ENCODE data around the gene LINGO4. TPM values are rescaled to one million over a fixed set of nuclear protein-coding genes. Genes with fewer than 3 reads are reported as not detected.

LINGO4 gene
- total and polyA plus RNA-seq, 5 donors from 2014 or later = 0.15 to 0.33 (median 0.22) TPM; not detected in 2

DNA sequence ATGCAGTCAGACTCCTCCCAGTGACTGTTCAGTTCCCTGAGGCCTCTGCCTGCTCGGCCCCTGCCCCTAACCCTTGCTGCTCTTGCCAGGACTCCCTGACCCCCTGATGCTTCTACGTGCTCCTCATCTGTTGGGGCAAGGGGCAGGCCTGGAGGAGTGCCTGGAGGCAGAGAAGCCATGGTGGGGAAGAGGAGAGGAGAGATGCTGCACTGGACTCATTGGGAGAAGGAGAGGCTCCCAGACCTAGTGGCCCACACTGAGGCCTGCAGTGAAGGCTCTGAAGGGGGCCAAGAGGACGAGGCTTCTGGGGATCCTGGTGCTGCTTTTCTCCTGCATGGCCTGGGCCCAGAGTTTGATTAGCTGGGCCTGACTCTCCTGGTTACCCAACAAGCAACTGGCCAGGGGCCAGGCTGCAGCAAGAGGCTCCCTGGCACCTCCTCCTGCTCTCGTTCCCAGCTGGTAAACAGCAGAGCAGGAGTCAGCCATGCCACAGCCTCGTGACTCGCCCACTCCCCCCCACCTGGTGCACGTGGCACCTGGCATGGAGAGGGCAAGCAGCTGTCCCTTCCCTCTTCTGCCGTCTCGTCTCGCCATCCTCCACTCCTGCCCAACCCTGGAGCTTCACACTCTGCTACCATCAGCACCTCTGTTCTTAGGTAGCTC is 27.2 kb upstream of the LINGO4 start:
- peaks cover 17 to 87% (median 47%) of the 10 kb centered on the region in 4 donors for H3K4me1 Mint-ChIP-seq
- Histone ChIP-seq H3K27ac (ENCODE audit: insufficient read depth, low read length, poor library complexity, severe bottlenecking) (peak overlapping the region; percentile 44), H3K27me3 (ENCODE audit: control insufficient read depth, insufficient read depth, low read length) (no peaks in the 10 kb centered on the region), H3K4me3 (ENCODE audit: low read depth, low read length) (peak overlapping the region; percentile 32), H3K9me3 (ENCODE audit: control insufficient read depth in 2 of 2, low read length in 2 of 2) (no peaks in the 10 kb centered on the region), H3K4me1 (ENCODE audit: control insufficient read depth, insufficient read depth, low read length, poor library complexity, severe bottlenecking) (peaks cover 92% of the 10 kb centered on the region), H3K36me3 (ENCODE audit: control insufficient read depth, insufficient read depth, low read length) (no peaks in the 10 kb centered on the region)
- peak overlapping the region in 2 of 3 donors; percentile 62 to 82 for H3K27ac Mint-ChIP-seq
- H3K4me3 Mint-ChIP-seq = peak overlapping the region; percentile 49 to 80 (median 68)
- ATAC-seq (ENCODE audit: low read depth in 2 of 2) (no peak), DNase-seq (no peak)
- no peaks in the 10 kb centered on the region for H3K36me3 Mint-ChIP-seq
- no peaks in the 10 kb centered on the region for H3K27me3 Mint-ChIP-seq
- H3K9me3 Mint-ChIP-seq = no peaks in the 10 kb centered on the region

DNA sequence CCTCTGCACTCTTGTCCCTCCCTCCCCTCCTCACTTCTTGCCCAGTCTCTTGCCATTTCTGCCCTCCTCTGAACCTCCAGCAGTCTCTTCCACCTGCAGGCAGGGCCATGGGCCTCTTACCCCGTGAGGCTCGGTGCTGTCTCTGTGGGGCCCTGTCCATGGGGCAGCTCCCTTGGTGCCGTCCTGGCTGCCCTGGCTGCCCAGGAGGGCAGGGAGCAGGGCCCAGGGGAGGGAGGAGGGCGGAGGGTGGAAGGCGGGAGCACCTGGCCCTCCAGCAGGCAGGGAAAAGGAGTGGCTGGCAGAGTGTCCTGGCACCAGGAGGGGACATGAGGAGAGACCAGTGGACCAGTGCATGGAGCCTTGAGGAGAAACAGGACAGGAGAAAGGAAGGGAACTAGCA is 26.4 kb upstream of the LINGO4 start, which contains the start of gene RORC:
RORC (minus strand) TSS at position 198 of the 400 bp plus-strand sequence; CDS start at position 160, 38 bp downstream.
- peak within 1 kb of the TSS; percentile 26 for H3K4me3 ChIP-seq (ENCODE audit: low read depth, low read length)
- no peaks in the 10 kb centered on the region for H3K36me3 ChIP-seq (ENCODE audit: control insufficient read depth, insufficient read depth, low read length)
- Mint-ChIP-seq H3K9me3 (no peaks in the 10 kb centered on the region), H3K4me1 (peaks cover 16 to 83% (median 41%) of the 10 kb centered on the region in 4 donors), H3K27ac (peak within 1 kb of the TSS; percentile 76 to 94 (median 82)), H3K27me3 (no peaks in the 10 kb centered on the region), H3K4me3 (peak within 1 kb of the TSS; percentile 74 to 83 (median 79)), H3K36me3 (no peaks in the 10 kb centered on the region)
- ATAC-seq (ENCODE audit: low read depth in 2 of 2) (no peak), DNase-seq (no peak)
- peaks cover 88% of the 10 kb centered on the region for H3K4me1 ChIP-seq (ENCODE audit: control insufficient read depth, insufficient read depth, low read length, poor library complexity, severe bottlenecking)
- peak within 1 kb of the TSS; percentile 65 for H3K27ac ChIP-seq (ENCODE audit: insufficient read depth, low read length, poor library complexity, severe bottlenecking)
- H3K9me3 ChIP-seq (ENCODE audit: control insufficient read depth in 2 of 2, low read length in 2 of 2) = no peaks in the 10 kb centered on the region
- H3K27me3 ChIP-seq (ENCODE audit: control insufficient read depth, insufficient read depth, low read length) = no peaks in the 10 kb centered on the region

DNA sequence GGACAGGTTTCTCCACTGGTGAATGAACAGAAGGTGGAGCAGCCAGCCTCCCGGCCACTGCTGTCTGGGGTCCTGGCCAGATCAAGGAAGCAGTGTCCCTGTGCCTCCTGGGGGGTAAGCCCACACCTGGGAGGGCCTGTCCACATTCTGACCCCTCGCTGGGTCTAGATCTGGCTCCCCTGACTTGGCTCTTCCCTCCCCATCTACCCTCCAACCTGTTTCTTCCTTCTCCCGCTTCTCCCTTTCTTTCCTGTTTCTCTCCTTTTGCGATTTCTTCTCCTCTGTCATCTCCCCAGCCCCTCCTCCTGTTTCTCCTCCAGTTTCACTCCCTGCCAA is 26.0 kb upstream of the LINGO4 start:
- Mint-ChIP-seq H3K27ac (peak overlapping the region; percentile 76 to 94 (median 82)), H3K4me1 (peaks cover 12 to 83% (median 41%) of the 10 kb centered on the region in 4 donors), H3K9me3 (no peaks in the 10 kb centered on the region), H3K4me3 (peak overlapping the region; percentile 44 to 80 (median 76)), H3K36me3 (no peaks in the 10 kb centered on the region), H3K27me3 (no peaks in the 10 kb centered on the region)
- ATAC-seq (ENCODE audit: low read depth in 2 of 2) = no peak
- DNase-seq = no peak
- Histone ChIP-seq H3K9me3 (ENCODE audit: control insufficient read depth in 2 of 2, low read length in 2 of 2) (no peaks in the 10 kb centered on the region), H3K4me1 (ENCODE audit: control insufficient read depth, insufficient read depth, low read length, poor library complexity, severe bottlenecking) (peaks cover 88% of the 10 kb centered on the region), H3K4me3 (ENCODE audit: low read depth, low read length) (peak overlapping the region; percentile 26), H3K27ac (ENCODE audit: insufficient read depth, low read length, poor library complexity, severe bottlenecking) (peak overlapping the region; percentile 65), H3K36me3 (ENCODE audit: control insufficient read depth, insufficient read depth, low read length) (no peaks in the 10 kb centered on the region), H3K27me3 (ENCODE audit: control insufficient read depth, insufficient read depth, low read length) (no peaks in the 10 kb centered on the region)

- peaks cover 12 to 85% (median 36%) of the 10 kb centered on the region in 4 donors for H3K4me1 Mint-ChIP-seq
- H3K4me3 Mint-ChIP-seq = peak overlapping the region; percentile 45 to 80 (median 66)
- Histone ChIP-seq H3K9me3 (ENCODE audit: control insufficient read depth in 2 of 2, low read length in 2 of 2) (no peaks in the 10 kb centered on the region), H3K4me1 (ENCODE audit: control insufficient read depth, insufficient read depth, low read length, poor library complexity, severe bottlenecking) (peaks cover 88% of the 10 kb centered on the region), H3K27ac (ENCODE audit: insufficient read depth, low read length, poor library complexity, severe bottlenecking) (peak overlapping the region; percentile 65), H3K27me3 (ENCODE audit: control insufficient read depth, insufficient read depth, low read length) (no peaks in the 10 kb centered on the region), H3K4me3 (ENCODE audit: low read depth, low read length) (no peak overlapping the region), H3K36me3 (ENCODE audit: control insufficient read depth, insufficient read depth, low read length) (no peaks in the 10 kb centered on the region)
- no peaks in the 10 kb centered on the region for H3K27me3 Mint-ChIP-seq
- ATAC-seq (ENCODE audit: low read depth in 2 of 2) (no peak), DNase-seq (no peak)
- peak overlapping the region; percentile 82 to 94 (median 90) for H3K27ac Mint-ChIP-seq
- H3K9me3 Mint-ChIP-seq = no peaks in the 10 kb centered on the region
- H3K36me3 Mint-ChIP-seq = no peaks in the 10 kb centered on the region
Measured at GRCh38 chr1:151830055-151830454, 24.8 kb upstream of the LINGO4 start.

GRCh38 chr1:151829352-151830046 is 24.3 kb upstream of the LINGO4 start:
- Histone ChIP-seq H3K36me3 (ENCODE audit: control insufficient read depth, insufficient read depth, low read length) (no peaks in the 10 kb centered on the region), H3K4me1 (ENCODE audit: control insufficient read depth, insufficient read depth, low read length, poor library complexity, severe bottlenecking) (peaks cover 83% of the 10 kb centered on the region), H3K9me3 (ENCODE audit: control insufficient read depth in 2 of 2, low read length in 2 of 2) (no peaks in the 10 kb centered on the region), H3K27ac (ENCODE audit: insufficient read depth, low read length, poor library complexity, severe bottlenecking) (peak overlapping the region; percentile 65), H3K27me3 (ENCODE audit: control insufficient read depth, insufficient read depth, low read length) (no peaks in the 10 kb centered on the region), H3K4me3 (ENCODE audit: low read depth, low read length) (peak overlapping the region; percentile 15)
- peak overlapping the region; percentile 82 to 94 (median 90) for H3K27ac Mint-ChIP-seq
- peaks cover 12 to 79% (median 35%) of the 10 kb centered on the region in 4 donors for H3K4me1 Mint-ChIP-seq
- no peak for ATAC-seq (ENCODE audit: low read depth in 2 of 2)
- H3K4me3 Mint-ChIP-seq = peak overlapping the region; percentile 45 to 80 (median 66)
- H3K27me3 Mint-ChIP-seq = no peaks in the 10 kb centered on the region
- H3K36me3 Mint-ChIP-seq = no peaks in the 10 kb centered on the region
- DNase-seq = peak in 1 of 3 donors; percentile 42
- H3K9me3 Mint-ChIP-seq = no peaks in the 10 kb centered on the region

GRCh38 chr1:151828921-151829320 is 23.7 kb upstream of the LINGO4 start:
- Histone ChIP-seq H3K27ac (ENCODE audit: insufficient read depth, low read length, poor library complexity, severe bottlenecking) (peak overlapping the region; percentile 65), H3K27me3 (ENCODE audit: control insufficient read depth, insufficient read depth, low read length) (no peaks in the 10 kb centered on the region), H3K36me3 (ENCODE audit: control insufficient read depth, insufficient read depth, low read length) (no peaks in the 10 kb centered on the region), H3K9me3 (ENCODE audit: control insufficient read depth in 2 of 2, low read length in 2 of 2) (no peaks in the 10 kb centered on the region), H3K4me3 (ENCODE audit: low read depth, low read length) (peak overlapping the region; percentile 15), H3K4me1 (ENCODE audit: control insufficient read depth, insufficient read depth, low read length, poor library complexity, severe bottlenecking) (peaks cover 81% of the 10 kb centered on the region)
- H3K4me3 Mint-ChIP-seq = peak overlapping the region; percentile 27 to 80 (median 62)
- H3K27ac Mint-ChIP-seq = peak overlapping the region; percentile 82 to 94 (median 82)
- no peaks in the 10 kb centered on the region for H3K9me3 Mint-ChIP-seq
- peaks cover 12 to 74% (median 34%) of the 10 kb centered on the region in 4 donors for H3K4me1 Mint-ChIP-seq
- ATAC-seq (ENCODE audit: low read depth in 2 of 2) (no peak), DNase-seq (no peak)
- H3K36me3 Mint-ChIP-seq = no peaks in the 10 kb centered on the region
- no peaks in the 10 kb centered on the region for H3K27me3 Mint-ChIP-seq

- Histone ChIP-seq H3K27me3 (ENCODE audit: control insufficient read depth, insufficient read depth, low read length) (no peaks in the 10 kb centered on the region), H3K4me1 (ENCODE audit: control insufficient read depth, insufficient read depth, low read length, poor library complexity, severe bottlenecking) (peaks cover 72% of the 10 kb centered on the region), H3K27ac (ENCODE audit: insufficient read depth, low read length, poor library complexity, severe bottlenecking) (peak overlapping the region; percentile 65), H3K9me3 (ENCODE audit: control insufficient read depth in 2 of 2, low read length in 2 of 2) (no peaks in the 10 kb centered on the region), H3K36me3 (ENCODE audit: control insufficient read depth, insufficient read depth, low read length) (no peaks in the 10 kb centered on the region), H3K4me3 (ENCODE audit: low read depth, low read length) (peak overlapping the region; percentile 48)
- DNase-seq (no peak), ATAC-seq (ENCODE audit: low read depth in 2 of 2) (no peak)
- Mint-ChIP-seq H3K27me3 (no peaks in the 10 kb centered on the region), H3K4me1 (peaks cover 7 to 69% (median 30%) of the 10 kb centered on the region in 4 donors), H3K36me3 (no peaks in the 10 kb centered on the region), H3K9me3 (no peaks in the 10 kb centered on the region), H3K4me3 (peak overlapping the region; percentile 5 to 80 (median 72)), H3K27ac (peak overlapping the region; percentile 56 to 94 (median 82))
Measured at GRCh38 chr1:151827853-151828252, 22.6 kb upstream of the LINGO4 start.
